GM23338 (cell line): ENCODE results near the gene FOXP1. TPM values are rescaled to one million over a fixed set of nuclear protein-coding genes. Genes with fewer than 3 reads are reported as not detected.

Source experiments
- ATAC-seq: fragments of 200-7000 bp; cut with Tn5 transposase; 3 replicates; pipeline ENCODE4 v1.9.1; 2020
- DNase-seq: peaks from one replicate; pipeline ENCODE4 v3.0.0-alpha.2; 2015; ENCODE audit warnings: low spot score
- H2AFZ ChIP-seq: fragments of 200-600 bp; sonication (generic); 2 replicates; pipeline ENCODE4 v1.8.0; 2016; ENCODE audit warnings: antibody characterized with exemption, mild to moderate bottlenecking, moderate library complexity
- H3F3A ChIP-seq: fragments of 200-600 bp; sonication (generic); replicated peaks from 2 replicates; pipeline ENCODE4 v1.8.0; 2017; ENCODE audit warnings: antibody characterized with exemption, mixed run types, low read depth
- H3K27ac ChIP-seq: fragments of 200-600 bp; sonication (generic); 2 replicates; pipeline ENCODE4 v1.6.1; 2016; ENCODE audit warnings: low read depth
- H3K27me3 ChIP-seq: fragments of 200-600 bp; sonication (generic); 2 replicates; pipeline ENCODE4 v1.8.0; 2016; ENCODE audit warnings: mild to moderate bottlenecking, mixed run types, moderate library complexity; ENCODE audit not compliant: insufficient read depth
- H3K36me3 ChIP-seq: fragments of 200-600 bp; sonication (generic); 2 replicates; pipeline ENCODE4 v1.8.0; 2016; ENCODE audit warnings: mild to moderate bottlenecking; ENCODE audit not compliant: insufficient read depth
- H3K4me1 ChIP-seq: fragments of 200-600 bp; sonication (generic); 2 replicates; pipeline ENCODE4 v1.8.0; 2016; ENCODE audit warnings: mild to moderate bottlenecking, moderate library complexity; ENCODE audit not compliant: insufficient read depth
- H3K4me2 ChIP-seq: fragments of 200-600 bp; sonication (generic); 2 replicates; pipeline ENCODE4 v1.7.1; 2017; ENCODE audit warnings: mixed run types
- H3K4me3 ChIP-seq: fragments of 200-600 bp; sonication (generic); 2 replicates; pipeline ENCODE4 v1.6.1; 2016; ENCODE audit warnings: mixed run types
- H3K79me2 ChIP-seq: fragments of 200-600 bp; sonication (generic); replicated peaks from 2 replicates; pipeline ENCODE4 v1.8.0; 2017; ENCODE audit warnings: mild to moderate bottlenecking; ENCODE audit not compliant: insufficient read depth
- H3K9me2 ChIP-seq: fragments of 200-600 bp; sonication (generic); 2 replicates; pipeline ENCODE4 v1.8.0; 2017; ENCODE audit not compliant: insufficient read depth
- H4K20me1 ChIP-seq: fragments of 200-600 bp; sonication (generic); replicated peaks from 2 replicates; pipeline ENCODE4 v1.8.0; 2017; ENCODE audit warnings: mild to moderate bottlenecking; ENCODE audit not compliant: insufficient read depth
- H3K27ac Mint-ChIP-seq: 2 replicates; pipeline ENCODE4 v1.8.0; 2020; ENCODE audit warnings: inconsistent platforms, mild to moderate bottlenecking, moderate library complexity, mixed read lengths
- H3K27me3 Mint-ChIP-seq: 3 replicates; pipeline ENCODE4 v1.8.0; 2022; ENCODE audit warnings: low read depth, mild to moderate bottlenecking, moderate library complexity, mixed read lengths, inconsistent platforms; ENCODE audit not compliant: insufficient read depth, poor library complexity
- H3K36me3 Mint-ChIP-seq: 3 replicates; pipeline ENCODE4 v1.8.0; 2021; ENCODE audit warnings: low read depth, mild to moderate bottlenecking, inconsistent platforms, moderate library complexity, mixed read lengths
- H3K4me1 Mint-ChIP-seq: 3 replicates; pipeline ENCODE4 v1.8.0; 2020; ENCODE audit warnings: mild to moderate bottlenecking, inconsistent platforms, mixed read lengths
- H3K4me3 Mint-ChIP-seq: 3 replicates; pipeline ENCODE4 v1.8.0; 2021; ENCODE audit warnings: moderate library complexity, mild to moderate bottlenecking, inconsistent platforms, mixed read lengths
- H3K9me3 Mint-ChIP-seq: 3 replicates; pipeline ENCODE4 v1.8.0; 2020; ENCODE audit warnings: moderate library complexity, mild to moderate bottlenecking, inconsistent platforms, mixed read lengths
- CREB1 ChIP-seq: fragments of 250-450 bp; sonication (Bioruptor Pico); IDR thresholded peaks from 2 replicates; pipeline ENCODE4 v1.5.0; 2020; ENCODE audit warnings: low read depth, mild to moderate bottlenecking, moderate library complexity
- CTCF ChIP-seq, 2 experiments: fragments of 200-600 bp in 1 of 2; sonication (generic) in 1 of 2; conservative IDR thresholded peaks; 2 replicates each; pipeline versions ENCODE4 v1.5.1 to v1.6.1; 2016 to 2017; ENCODE audit warnings: antibody characterized with exemption in 2 of 2, low read depth in 2 of 2, mild to moderate bottlenecking in 2 of 2, moderate library complexity in 1 of 2
- ETS1 ChIP-seq: IDR thresholded peaks from 2 replicates; pipeline ENCODE4 v1.6.1; 2016; ENCODE audit warnings: antibody characterized with exemption
- EZH2phosphoT487 ChIP-seq: fragments of 200-600 bp; sonication (generic); IDR thresholded peaks from one replicate; pipeline ENCODE4 v1.8.1; 2018; ENCODE audit warnings: antibody characterized with exemption; ENCODE audit not compliant: unreplicated experiment
- JUNB ChIP-seq: IDR thresholded peaks from one replicate; pipeline ENCODE4 v1.6.1; 2016; ENCODE audit warnings: antibody characterized with exemption; ENCODE audit not compliant: unreplicated experiment
- NANOG ChIP-seq: IDR thresholded peaks from 2 replicates; pipeline ENCODE4 v1.6.1; 2016; ENCODE audit warnings: antibody characterized with exemption, borderline replicate concordance
- POLR2AphosphoS5 ChIP-seq: IDR thresholded peaks from 2 replicates; pipeline ENCODE4 v1.6.1; 2016; ENCODE audit warnings: antibody characterized with exemption, low read depth
- STAT1 ChIP-seq: IDR thresholded peaks from one replicate; pipeline ENCODE4 v1.6.1; 2016; ENCODE audit warnings: antibody characterized with exemption; ENCODE audit not compliant: unreplicated experiment
- ZNF114 ChIP-seq: fragments of 250-450 bp; sonication (Bioruptor Pico); IDR thresholded peaks from 2 replicates; pipeline ENCODE4 v1.5.0; 2020; ENCODE audit warnings: mild to moderate bottlenecking, moderate library complexity
- ZNF331 ChIP-seq: fragments of 250-450 bp; sonication (Bioruptor Pico); IDR thresholded peaks from 2 replicates; pipeline ENCODE4 v1.5.0; 2020; ENCODE audit warnings: low read depth, mild to moderate bottlenecking, moderate library complexity
- polyA plus RNA-seq: library from polyadenylated mRNA; unstranded; fragments of >200 nt; fragmentation: Nextera tagmentation; extraction: Ambion mirVana; gene quantifications from 2 replicates; pipeline ENCODE4 v1.2.1, GENCODE V29; 2016
- total RNA-seq: library from RNA; depleted of rRNA; stranded (reverse); fragments of >200 nt; shearing (Covaris generic); gene quantifications from 2 replicates; pipeline ENCODE4 v1.2.3, GENCODE V29; 2014

FOXP1 gene
- total and polyA plus RNA-seq, 2 experiments from 2014 or later = 32.9 to 35.5 TPM

- Mint-ChIP-seq H3K4me1 (peaks cover 20% of the 10 kb centered on the region), H3K27me3 (no peaks in the 10 kb centered on the region), H3K4me3 (no peak overlapping the region), H3K36me3 (peaks cover 18% of the 10 kb centered on the region), H3K9me3 (no peaks in the 10 kb centered on the region), H3K27ac (no peak overlapping the region)
- Histone ChIP-seq H3F3A (no peaks in the 10 kb centered on the region), H3K36me3 (0 out of 2 replicates have a peak, but pooled peaks cover 4% of the 10 kb centered on the region), H3K9me2 (no peaks in the 10 kb centered on the region), H3K4me1 (no peaks in the 10 kb centered on the region), H2AFZ (no peak overlapping the region), H3K79me2 (no peaks in the 10 kb centered on the region; the same call in 1 of the 2 replicates), H3K27me3 (no peaks in the 10 kb centered on the region), H3K27ac (no peak overlapping the region), H3K4me3 (no peak overlapping the region), H3K4me2 (no peak overlapping the region), H4K20me1 (no peaks in the 10 kb centered on the region)
- no peak for TF ChIP-seq NANOG
- DNase-seq = no peak
- ATAC-seq = no peak
Measured at GRCh38 chr3:71039332-71039731, 544.2 kb downstream of the FOXP1 start.

- H4K20me1 ChIP-seq = no peaks in the 10 kb centered on the region
- no peak overlapping the region for H3K27ac Mint-ChIP-seq
- H3K36me3 ChIP-seq = 0 out of 2 replicates have a peak, but pooled peaks cover 4% of the 10 kb centered on the region
- H3K36me3 Mint-ChIP-seq = peaks cover 18% of the 10 kb centered on the region
- peaks cover 32% of the 10 kb centered on the region for H3K4me1 Mint-ChIP-seq
- H3K79me2 ChIP-seq = no peaks in the 10 kb centered on the region
- H3K4me3 Mint-ChIP-seq = no peak overlapping the region
- H3K27me3 ChIP-seq = no peaks in the 10 kb centered on the region
- no peak for ATAC-seq
- H2AFZ ChIP-seq = no peak overlapping the region
- no peaks in the 10 kb centered on the region for H3F3A ChIP-seq
- H3K4me2 ChIP-seq = no peak overlapping the region
- peaks cover 7% of the 10 kb centered on the region for H3K27me3 Mint-ChIP-seq
- no peaks in the 10 kb centered on the region for H3K9me2 ChIP-seq
- H3K4me3 ChIP-seq = no peak overlapping the region
- TF ChIP-seq POLR2AphosphoS5 = no peak
- no peak for TF ChIP-seq JUNB
- no peak for TF ChIP-seq NANOG
- no peak for TF ChIP-seq EZH2phosphoT487
- no peak for TF ChIP-seq ZNF114 (CRISPR knock-in tag)
- TF ChIP-seq ZNF331 = no peak
- no peak for TF ChIP-seq CTCF (conservative IDR thresholded peaks at IDR 0.05; ENCODE audit: low read depth in 2 of 2)
- TF ChIP-seq ETS1 = no peak
- TF ChIP-seq CREB1 = no peak
- TF ChIP-seq STAT1 = no peak
- H3K4me1 ChIP-seq = peaks cover 10% of the 10 kb centered on the region
- no peaks in the 10 kb centered on the region for H3K9me3 Mint-ChIP-seq
- no peak overlapping the region for H3K27ac ChIP-seq
- no peak for DNase-seq
Measured at GRCh38 chr3:71037775-71038174, 545.8 kb downstream of the FOXP1 start.
